T-helper 1 cell treated with Interleukin-12 subunit alpha and Interleukin-12 subunit beta and Interleukin-4 antibody, amounts not matched to agents 30 μg/mL and 1 μg/mL, for 36 hours (primary cell): ENCODE results near the gene RAB40C.
A peak's percentile ranks its signal among the peaks of the same experiment; 100 is the strongest.

Experiments used
- H3K27ac Mint-ChIP-seq: one replicate; pipeline ENCODE4 v1.8.0; 2021; ENCODE audit warnings: mild to moderate bottlenecking, mixed read lengths
- H3K27me3 Mint-ChIP-seq: one replicate; pipeline ENCODE4 v1.8.0; 2021; ENCODE audit warnings: low read depth, mixed read lengths
- H3K36me3 Mint-ChIP-seq: one replicate; pipeline ENCODE4 v1.8.0; 2021; ENCODE audit warnings: low read depth, mixed read lengths
- H3K4me1 Mint-ChIP-seq: one replicate; pipeline ENCODE4 v1.8.0; 2021; ENCODE audit warnings: low read depth, mixed read lengths
- H3K4me3 Mint-ChIP-seq: one replicate; pipeline ENCODE4 v1.8.0; 2021; ENCODE audit warnings: mild to moderate bottlenecking, moderate library complexity, mixed read lengths
- H3K9me3 Mint-ChIP-seq: one replicate; pipeline ENCODE4 v1.8.0; 2021; ENCODE audit warnings: mixed read lengths

Gene RAB40C

GRCh38 chr16:641326-642188 lies 51.7 kb downstream of the RAB40C start, which contains the start of gene MCRIP2:
Gene MCRIP2 (plus strand): TSS chr16:641828. CDS start chr16:641992, 164 bp downstream.
- peaks cover 12% of the 10 kb centered on the region for H3K4me1 Mint-ChIP-seq
- H3K27ac Mint-ChIP-seq, result peak within 1 kb of the TSS; percentile 20

DNA sequence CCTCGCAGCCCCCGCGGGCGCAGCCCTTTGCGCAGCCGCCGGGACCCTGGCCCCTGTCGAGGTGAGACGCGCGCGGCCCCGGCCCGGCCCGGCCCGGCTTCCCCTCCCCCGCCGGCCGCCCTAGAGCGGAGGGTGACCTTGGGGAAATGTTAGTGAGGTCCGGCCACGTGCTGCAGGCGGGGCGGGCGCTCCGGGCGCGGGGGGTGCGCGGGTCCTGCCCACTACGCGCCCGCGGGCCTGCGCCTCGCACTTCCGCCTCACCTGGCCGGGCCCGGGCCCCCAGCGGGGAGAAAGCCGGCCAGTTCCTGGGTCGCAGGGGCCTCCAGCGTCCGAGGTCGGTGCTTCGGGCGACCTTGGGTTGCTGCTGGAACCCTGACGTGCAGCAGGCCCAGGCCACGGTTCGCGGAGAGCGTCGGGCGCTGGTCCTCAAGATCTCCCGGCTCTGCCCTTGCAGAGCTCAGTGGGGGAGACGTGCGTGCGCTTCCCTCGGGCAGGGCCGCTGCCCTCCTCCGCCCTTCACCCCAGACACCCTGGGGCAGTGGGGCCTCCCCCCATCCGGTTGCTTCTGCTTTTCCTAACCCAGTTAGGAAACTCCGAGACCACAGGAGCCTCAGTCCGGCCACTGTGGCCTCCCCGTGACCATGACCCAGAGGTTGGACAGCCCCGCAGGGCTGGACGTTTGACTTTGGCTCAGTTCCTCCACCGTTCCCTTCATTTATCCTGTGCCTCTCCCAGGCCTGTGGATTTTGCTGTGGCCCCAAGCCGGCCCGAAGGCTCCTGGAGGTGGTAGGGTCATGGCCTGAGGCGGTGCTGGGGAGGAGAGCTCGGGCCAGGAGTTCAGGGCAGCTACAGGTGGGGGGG lies 52.6 kb downstream of the RAB40C start:
- Mint-ChIP-seq H3K4me3 (peak overlapping the region; percentile 70), H3K27me3 (no peaks in the 10 kb centered on the region), H3K9me3 (no peaks in the 10 kb centered on the region), H3K36me3 (no peaks in the 10 kb centered on the region), H3K27ac (peak overlapping the region; percentile 20), H3K4me1 (peaks cover 11% of the 10 kb centered on the region)

More at GRCh38 chr16:641326-642188, 51.7 kb downstream of the RAB40C start, which contains the start of gene MCRIP2:
- Mint-ChIP-seq H3K27me3 (peaks cover 2% of the 10 kb centered on the region), H3K36me3 (no peaks in the 10 kb centered on the region), H3K9me3 (no peaks in the 10 kb centered on the region), H3K4me3 (peak within 1 kb of the TSS; percentile 70)

- no peaks in the 10 kb centered on the region for H3K27me3 Mint-ChIP-seq
- no peak overlapping the region for H3K27ac Mint-ChIP-seq
- no peaks in the 10 kb centered on the region for H3K36me3 Mint-ChIP-seq
- no peaks in the 10 kb centered on the region for H3K9me3 Mint-ChIP-seq
- H3K4me3 Mint-ChIP-seq, result peak overlapping the region; percentile 70
- peaks cover 12% of the 10 kb centered on the region for H3K4me1 Mint-ChIP-seq
Observed at GRCh38 chr16:643050-643368, 53.1 kb downstream of the RAB40C start.

DNA sequence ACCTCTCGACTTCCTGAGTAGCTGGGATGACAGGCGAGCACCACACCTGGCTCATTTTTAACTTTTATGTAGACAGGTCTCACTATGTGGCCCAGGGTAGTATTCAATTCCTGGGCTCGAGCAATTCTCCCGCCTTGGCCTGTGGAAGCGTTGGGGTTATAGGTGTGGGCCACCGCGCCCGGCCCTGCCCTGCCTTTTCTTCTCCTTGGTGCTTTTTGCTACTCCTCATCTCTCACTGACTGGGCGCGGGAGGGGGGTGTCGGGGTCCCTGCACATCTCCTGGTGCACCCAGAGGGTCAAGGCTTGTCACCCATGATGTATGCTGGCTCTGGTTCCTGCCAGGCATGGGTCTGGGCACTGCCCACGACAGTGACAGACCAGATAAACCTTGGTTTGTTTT lies 54.7 kb downstream of the RAB40C start:
- Mint-ChIP-seq H3K27ac (no peak overlapping the region), H3K36me3 (no peaks in the 10 kb centered on the region), H3K4me1 (peaks cover 15% of the 10 kb centered on the region), H3K9me3 (no peaks in the 10 kb centered on the region), H3K4me3 (peak overlapping the region; percentile 73), H3K27me3 (no peaks in the 10 kb centered on the region)

- H3K9me3 Mint-ChIP-seq, result no peaks in the 10 kb centered on the region
- no peak overlapping the region for H3K27ac Mint-ChIP-seq
- H3K4me1 Mint-ChIP-seq, result peaks cover 13% of the 10 kb centered on the region
- no peaks in the 10 kb centered on the region for H3K36me3 Mint-ChIP-seq
- no peaks in the 10 kb centered on the region for H3K27me3 Mint-ChIP-seq
- H3K4me3 Mint-ChIP-seq, result no peak overlapping the region
Observed at GRCh38 chr16:645852-646678, 56.2 kb downstream of the RAB40C start.

DNA sequence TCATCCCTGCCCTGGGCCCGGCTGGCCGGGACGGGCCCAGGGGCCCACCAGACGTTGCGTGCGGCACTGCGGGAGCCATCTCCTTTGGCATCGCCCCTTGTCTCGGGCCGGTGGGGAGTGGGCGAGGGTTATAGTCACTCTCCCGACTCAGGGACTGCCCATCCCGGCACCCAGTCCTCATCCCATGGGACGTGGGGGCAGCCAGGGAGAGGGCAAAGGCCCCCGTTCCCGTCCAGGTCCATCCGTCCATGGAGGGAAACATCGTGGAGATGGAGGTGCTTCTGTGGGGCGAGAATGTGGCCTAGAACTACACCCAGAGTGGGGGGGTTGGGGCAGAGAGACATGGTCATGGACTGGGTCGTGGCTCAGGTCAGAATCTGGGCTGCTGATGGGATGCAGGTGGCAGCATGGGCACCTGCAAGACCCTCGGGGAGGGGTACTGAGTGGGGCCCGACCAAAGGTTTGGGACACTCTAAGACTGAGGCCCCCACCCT lies 56.9 kb downstream of the RAB40C start:
- no peaks in the 10 kb centered on the region for H3K36me3 Mint-ChIP-seq
- H3K4me3 Mint-ChIP-seq, result no peak overlapping the region
- no peaks in the 10 kb centered on the region for H3K27me3 Mint-ChIP-seq
- peaks cover 13% of the 10 kb centered on the region for H3K4me1 Mint-ChIP-seq
- H3K27ac Mint-ChIP-seq, result no peak overlapping the region
- H3K9me3 Mint-ChIP-seq, result no peaks in the 10 kb centered on the region

GRCh38 chr16:647173-647902 lies 57.5 kb downstream of the RAB40C start:
- Mint-ChIP-seq H3K4me1 (peaks cover 13% of the 10 kb centered on the region), H3K4me3 (no peak overlapping the region), H3K27ac (no peak overlapping the region), H3K36me3 (no peaks in the 10 kb centered on the region), H3K27me3 (no peaks in the 10 kb centered on the region), H3K9me3 (no peaks in the 10 kb centered on the region)

- H3K9me3 Mint-ChIP-seq, result no peaks in the 10 kb centered on the region
- H3K4me3 Mint-ChIP-seq, result peak overlapping the region; percentile 77
- no peaks in the 10 kb centered on the region for H3K27me3 Mint-ChIP-seq
- peaks cover 13% of the 10 kb centered on the region for H3K4me1 Mint-ChIP-seq
- H3K36me3 Mint-ChIP-seq, result no peaks in the 10 kb centered on the region
- peak overlapping the region; percentile 49 for H3K27ac Mint-ChIP-seq
Observed at GRCh38 chr16:648071-648780, 58.4 kb downstream of the RAB40C start.

GRCh38 chr16:648781-649589 lies 59.1 kb downstream of the RAB40C start, which contains the start of gene WDR90:
Gene WDR90 (plus strand): TSS chr16:649365. CDS start chr16:649417, 52 bp downstream.
- no peaks in the 10 kb centered on the region for H3K36me3 Mint-ChIP-seq
- peaks cover 10% of the 10 kb centered on the region for H3K4me1 Mint-ChIP-seq

DNA sequence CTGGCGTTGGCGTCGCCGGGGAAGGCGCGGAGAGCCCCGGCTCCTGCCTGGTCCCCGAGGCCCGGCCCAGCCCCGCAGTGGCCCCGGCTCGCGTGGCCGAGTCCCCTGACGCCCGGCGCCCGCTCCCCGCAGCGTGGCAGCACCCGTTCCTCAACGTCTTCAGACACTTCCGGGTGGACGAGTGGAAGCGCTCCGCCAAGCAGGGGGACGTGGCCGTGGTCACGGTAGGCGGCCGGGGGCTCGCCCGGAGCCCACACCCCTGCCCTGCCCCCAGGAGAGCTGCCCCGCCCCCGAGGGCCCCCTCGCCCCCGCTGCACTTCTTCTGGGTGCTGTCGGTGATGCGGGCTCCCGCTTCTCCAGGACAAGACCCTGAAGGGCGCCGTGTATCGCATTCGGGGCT lies 59.8 kb downstream of the RAB40C start:
- Mint-ChIP-seq H3K36me3 (no peaks in the 10 kb centered on the region), H3K9me3 (no peaks in the 10 kb centered on the region), H3K27ac (no peak overlapping the region), H3K4me3 (peak overlapping the region; percentile 67), H3K27me3 (no peaks in the 10 kb centered on the region), H3K4me1 (peaks cover 6% of the 10 kb centered on the region)

More at GRCh38 chr16:648781-649589, 59.1 kb downstream of the RAB40C start, which contains the start of gene WDR90:
- peak within 1 kb of the TSS; percentile 49 for H3K27ac Mint-ChIP-seq
- H3K9me3 Mint-ChIP-seq, result no peaks in the 10 kb centered on the region
- no peaks in the 10 kb centered on the region for H3K27me3 Mint-ChIP-seq
- H3K4me3 Mint-ChIP-seq, result peak within 1 kb of the TSS; percentile 77

GRCh38 chr16:651844-652243 lies 62.0 kb downstream of the RAB40C start:
- H3K27me3 Mint-ChIP-seq, result no peaks in the 10 kb centered on the region

DNA sequence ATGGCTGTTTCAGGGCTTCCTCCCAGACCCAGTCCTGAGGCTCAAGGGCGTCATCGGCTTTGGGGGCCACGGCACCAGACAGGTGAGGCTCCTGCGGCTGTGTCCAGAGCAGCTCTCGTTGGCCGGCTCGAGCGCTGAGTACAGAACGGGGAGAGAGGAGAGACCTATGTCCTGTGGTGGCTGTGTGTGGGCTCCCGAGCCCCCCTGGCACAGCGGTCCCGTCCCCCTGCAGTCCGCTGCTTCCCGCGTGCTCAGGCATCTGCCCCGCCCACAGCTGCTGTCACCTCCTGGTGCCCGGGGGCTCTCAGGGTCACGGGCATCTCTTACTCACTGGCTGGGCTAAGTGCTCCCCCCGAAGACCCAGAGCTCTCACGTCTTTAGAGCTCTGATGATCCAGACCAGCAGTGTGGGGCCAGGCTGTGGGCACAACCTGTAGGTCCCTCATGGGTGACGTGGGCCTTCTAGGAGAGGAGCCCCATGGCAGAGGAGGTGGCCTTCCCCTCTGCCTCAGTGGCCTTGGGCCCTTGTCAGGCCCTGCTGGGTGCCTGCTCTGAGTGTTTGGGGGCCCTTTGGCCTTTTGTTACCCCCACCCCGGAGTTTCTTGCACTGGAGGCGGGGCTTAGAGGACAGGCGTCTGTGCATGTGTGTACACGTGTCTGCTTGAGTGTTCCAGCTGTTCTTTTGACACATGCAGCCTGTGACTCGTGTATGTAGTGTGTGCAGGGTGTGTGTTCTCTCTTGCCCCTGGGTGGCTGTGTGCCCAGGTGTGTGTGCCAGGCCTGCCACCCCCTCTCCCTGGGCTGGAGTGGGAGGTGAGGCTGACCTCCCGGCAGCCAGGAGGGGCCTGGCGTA lies 62.8 kb downstream of the RAB40C start:
- H3K36me3 Mint-ChIP-seq, result no peaks in the 10 kb centered on the region
- no peak overlapping the region for H3K27ac Mint-ChIP-seq
- H3K9me3 Mint-ChIP-seq, result no peaks in the 10 kb centered on the region
- H3K4me3 Mint-ChIP-seq, result no peak overlapping the region
- peaks cover 5% of the 10 kb centered on the region for H3K4me1 Mint-ChIP-seq
- H3K27me3 Mint-ChIP-seq, result no peaks in the 10 kb centered on the region

More at GRCh38 chr16:651844-652243, 62.0 kb downstream of the RAB40C start:
- H3K4me3 Mint-ChIP-seq, result no peak overlapping the region
- H3K36me3 Mint-ChIP-seq, result no peaks in the 10 kb centered on the region
- H3K9me3 Mint-ChIP-seq, result no peaks in the 10 kb centered on the region
- peaks cover 5% of the 10 kb centered on the region for H3K4me1 Mint-ChIP-seq
- no peak overlapping the region for H3K27ac Mint-ChIP-seq
